Liver (tissue), 3 donors: Measurements from ENCODE around the gene ZMYND11.

Experiments
- CTCF ChIP-seq: fragments of 150-350 bp; IDR thresholded peaks from 2 replicates; pipeline ENCODE4 v1.5.1; 2017; ENCODE audit warnings: improper control_type of control experiment, low read depth, low read length; ENCODE audit not compliant: missing input control
- TAF1 ChIP-seq: conservative IDR thresholded peaks from 2 replicates; pipeline ENCODE4 v1.6.1; 2016; ENCODE audit warnings: antibody characterized with exemption, mild to moderate bottlenecking
- ZBTB33 ChIP-seq: IDR thresholded peaks from 2 replicates; pipeline ENCODE4 v1.6.1; 2016; ENCODE audit warnings: antibody characterized with exemption
- donor health status: healthy.
- donor health status: healthy.

- TF ChIP-seq CTCF (no peak), TAF1 (no peak), ZBTB33 (no peak)
Observed at GRCh38 chr10:224571-224970, 89.3 kb downstream of the ZMYND11 start.
